ENCODE results near the gene MACROD2. TPM values are rescaled to one million over a fixed set of nuclear protein-coding genes. Genes with fewer than 3 reads are reported as not detected.

The MACROD2 gene
- total and polyA plus RNA-seq, 4 donors: 0.66 to 10.5 (median 3.3) TPM

DNA sequence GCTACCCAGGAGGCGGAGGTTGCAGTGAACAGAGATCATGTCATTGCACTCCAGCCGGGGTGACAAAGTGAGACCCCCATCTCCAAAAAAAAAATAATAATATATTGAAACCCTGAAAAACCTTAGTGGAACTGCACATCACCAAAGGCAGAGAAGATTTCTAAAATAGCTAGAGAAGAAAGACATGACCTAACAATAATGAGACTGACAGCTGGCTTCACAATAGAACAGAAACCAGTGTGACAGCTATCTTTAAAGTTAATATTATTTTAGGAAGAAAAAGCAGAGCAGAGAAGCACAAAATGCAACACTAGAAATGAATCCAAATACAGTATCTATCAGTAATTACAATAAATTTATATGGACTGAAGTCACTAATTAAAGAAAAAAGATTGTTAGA lies 409.2 kb downstream of the MACROD2 start:
- DNase-seq (ENCODE audit: low spot score): no peak
- TF ChIP-seq TAF1 (conservative IDR thresholded peaks at IDR 0.05): no peak
- TF ChIP-seq HNF4G (IDR thresholded peaks at IDR 0.05): no peak
- Histone ChIP-seq H3K9ac (ENCODE audit: low read depth in 1 of 2, low read length in 2 of 2) (no peak overlapping the region), H3K9me3 (ENCODE audit: control insufficient read depth in 4 of 4, low read length in 3 of 4) (no peaks in the 10 kb centered on the region), H3K4me1 (ENCODE audit: control insufficient read depth in 4 of 4, insufficient read depth in 4 of 4, low read length in 3 of 4) (no peaks in the 10 kb centered on the region), H3K27me3 (ENCODE audit: control insufficient read depth in 4 of 4, insufficient read depth in 4 of 4, low read length in 3 of 4) (no peaks in the 10 kb centered on the region), H3K4me3 (ENCODE audit: low read depth in 1 of 3, low read length in 3 of 3) (no peak overlapping the region), H3K36me3 (ENCODE audit: control insufficient read depth in 4 of 4, insufficient read depth in 3 of 4, low read depth in 1 of 4, low read length in 3 of 4) (no peaks in the 10 kb centered on the region), H3K27ac (ENCODE audit: low read depth in 1 of 2, low read length in 2 of 2) (no peak overlapping the region)
- 97% methylated on average over 2 of the region's 2 CpGs for WGBS

DNA sequence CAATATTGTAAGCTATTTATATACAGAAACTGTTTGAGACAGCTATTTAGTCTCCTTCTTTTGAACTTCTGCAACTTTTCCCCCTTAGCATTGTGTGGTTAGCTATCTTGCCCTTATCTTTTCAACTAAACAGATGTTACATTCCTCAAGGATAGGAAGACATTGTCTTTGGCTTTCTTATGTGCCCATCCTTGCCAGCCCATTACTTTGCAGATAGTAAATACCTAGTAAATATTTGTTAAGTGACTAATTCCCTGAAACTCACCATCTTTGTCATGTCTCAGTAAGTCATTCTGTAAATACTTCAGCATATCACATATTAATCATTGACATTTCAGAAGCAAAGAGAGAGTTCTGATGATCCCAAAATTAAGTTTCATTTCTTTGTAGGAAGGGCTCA lies 411.2 kb downstream of the MACROD2 start:
- DNase-seq (ENCODE audit: low spot score): no peak
- no peaks in the 10 kb centered on the region for H3K27me3 ChIP-seq (ENCODE audit: control insufficient read depth in 4 of 4, insufficient read depth in 4 of 4, low read length in 3 of 4)
- TF ChIP-seq, protein P1, sequence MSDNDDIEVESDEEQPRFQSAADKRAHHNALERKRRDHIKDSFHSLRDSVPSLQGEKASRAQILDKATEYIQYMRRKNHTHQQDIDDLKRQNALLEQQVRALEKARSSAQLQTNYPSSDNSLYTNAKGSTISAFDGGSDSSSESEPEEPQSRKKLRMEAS (IDR thresholded peaks at IDR 0.05): no peak
- TF ChIP-seq RXRA (IDR thresholded peaks at IDR 0.05) (no peak), GABPA (IDR thresholded peaks at IDR 0.05 in 1 of 2, conservative IDR thresholded peaks at IDR 0.05 in 1 of 2) (no peak), SP1 (IDR thresholded peaks at IDR 0.05) (no peak)
- TF ChIP-seq, protein P2, sequence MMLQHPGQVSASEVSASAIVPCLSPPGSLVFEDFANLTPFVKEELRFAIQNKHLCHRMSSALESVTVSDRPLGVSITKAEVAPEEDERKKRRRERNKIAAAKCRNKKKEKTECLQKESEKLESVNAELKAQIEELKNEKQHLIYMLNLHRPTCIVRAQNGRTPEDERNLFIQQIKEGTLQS (IDR thresholded peaks at IDR 0.05): no peak
- TF ChIP-seq, protein P3, sequence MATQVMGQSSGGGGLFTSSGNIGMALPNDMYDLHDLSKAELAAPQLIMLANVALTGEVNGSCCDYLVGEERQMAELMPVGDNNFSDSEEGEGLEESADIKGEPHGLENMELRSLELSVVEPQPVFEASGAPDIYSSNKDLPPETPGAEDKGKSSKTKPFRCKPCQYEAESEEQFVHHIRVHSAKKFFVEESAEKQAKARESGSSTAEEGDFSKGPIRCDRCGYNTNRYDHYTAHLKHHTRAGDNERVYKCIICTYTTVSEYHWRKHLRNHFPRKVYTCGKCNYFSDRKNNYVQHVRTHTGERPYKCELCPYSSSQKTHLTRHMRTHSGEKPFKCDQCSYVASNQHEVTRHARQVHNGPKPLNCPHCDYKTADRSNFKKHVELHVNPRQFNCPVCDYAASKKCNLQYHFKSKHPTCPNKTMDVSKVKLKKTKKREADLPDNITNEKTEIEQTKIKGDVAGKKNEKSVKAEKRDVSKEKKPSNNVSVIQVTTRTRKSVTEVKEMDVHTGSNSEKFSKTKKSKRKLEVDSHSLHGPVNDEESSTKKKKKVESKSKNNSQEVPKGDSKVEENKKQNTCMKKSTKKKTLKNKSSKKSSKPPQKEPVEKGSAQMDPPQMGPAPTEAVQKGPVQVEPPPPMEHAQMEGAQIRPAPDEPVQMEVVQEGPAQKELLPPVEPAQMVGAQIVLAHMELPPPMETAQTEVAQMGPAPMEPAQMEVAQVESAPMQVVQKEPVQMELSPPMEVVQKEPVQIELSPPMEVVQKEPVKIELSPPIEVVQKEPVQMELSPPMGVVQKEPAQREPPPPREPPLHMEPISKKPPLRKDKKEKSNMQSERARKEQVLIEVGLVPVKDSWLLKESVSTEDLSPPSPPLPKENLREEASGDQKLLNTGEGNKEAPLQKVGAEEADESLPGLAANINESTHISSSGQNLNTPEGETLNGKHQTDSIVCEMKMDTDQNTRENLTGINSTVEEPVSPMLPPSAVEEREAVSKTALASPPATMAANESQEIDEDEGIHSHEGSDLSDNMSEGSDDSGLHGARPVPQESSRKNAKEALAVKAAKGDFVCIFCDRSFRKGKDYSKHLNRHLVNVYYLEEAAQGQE (IDR thresholded peaks at IDR 0.05): no peak

DNA sequence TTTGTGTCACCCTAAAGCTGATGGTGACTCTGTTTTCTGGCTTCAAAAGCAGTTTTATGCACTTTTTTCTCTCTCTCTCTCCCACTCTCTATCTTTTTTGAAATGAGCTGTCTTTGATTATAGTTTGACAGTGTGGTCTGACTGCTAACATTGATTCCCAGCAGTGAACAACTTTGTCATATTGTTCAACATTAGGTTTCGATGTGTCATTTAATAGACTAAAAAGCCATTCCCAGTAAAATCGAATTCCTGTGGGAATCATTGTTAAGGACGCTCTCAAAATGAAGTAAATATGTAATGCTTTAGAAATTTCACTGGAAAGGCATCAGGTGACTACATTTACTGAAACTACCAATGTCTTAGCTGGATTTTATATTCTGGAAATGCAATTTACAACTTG lies 412.0 kb downstream of the MACROD2 start:
- Histone ChIP-seq H3K4me1 (ENCODE audit: control insufficient read depth in 4 of 4, insufficient read depth in 4 of 4, low read length in 3 of 4) (peaks cover 0 to 11% (median 4%) of the 10 kb centered on the region in 4 donors), H3K4me3 (ENCODE audit: low read depth in 1 of 3, low read length in 3 of 3) (no peak overlapping the region), H3K27me3 (ENCODE audit: control insufficient read depth in 4 of 4, insufficient read depth in 4 of 4, low read length in 3 of 4) (no peaks in the 10 kb centered on the region), H3K27ac (ENCODE audit: low read depth in 1 of 2, low read length in 2 of 2) (no peak overlapping the region), H3K36me3 (ENCODE audit: control insufficient read depth in 4 of 4, insufficient read depth in 3 of 4, low read depth in 1 of 4, low read length in 3 of 4) (no peaks in the 10 kb centered on the region), H3K9ac (ENCODE audit: low read depth in 1 of 2, low read length in 2 of 2) (no peak overlapping the region), H3K9me3 (ENCODE audit: control insufficient read depth in 4 of 4, low read length in 3 of 4) (no peaks in the 10 kb centered on the region)
- DNase-seq (ENCODE audit: low spot score): no peak
- TF ChIP-seq JUND (IDR thresholded peaks at IDR 0.05) (no peak), FOXA2 (IDR thresholded peaks at IDR 0.05) (no peak), SP1 (IDR thresholded peaks at IDR 0.05) (no peak), FOXA1 (IDR thresholded peaks at IDR 0.05) (no peak), RXRA (IDR thresholded peaks at IDR 0.05) (no peak), EGR1 (IDR thresholded peaks at IDR 0.05; ENCODE audit: low read depth in 2 of 2) (no peak)
- TF ChIP-seq, protein P4, sequence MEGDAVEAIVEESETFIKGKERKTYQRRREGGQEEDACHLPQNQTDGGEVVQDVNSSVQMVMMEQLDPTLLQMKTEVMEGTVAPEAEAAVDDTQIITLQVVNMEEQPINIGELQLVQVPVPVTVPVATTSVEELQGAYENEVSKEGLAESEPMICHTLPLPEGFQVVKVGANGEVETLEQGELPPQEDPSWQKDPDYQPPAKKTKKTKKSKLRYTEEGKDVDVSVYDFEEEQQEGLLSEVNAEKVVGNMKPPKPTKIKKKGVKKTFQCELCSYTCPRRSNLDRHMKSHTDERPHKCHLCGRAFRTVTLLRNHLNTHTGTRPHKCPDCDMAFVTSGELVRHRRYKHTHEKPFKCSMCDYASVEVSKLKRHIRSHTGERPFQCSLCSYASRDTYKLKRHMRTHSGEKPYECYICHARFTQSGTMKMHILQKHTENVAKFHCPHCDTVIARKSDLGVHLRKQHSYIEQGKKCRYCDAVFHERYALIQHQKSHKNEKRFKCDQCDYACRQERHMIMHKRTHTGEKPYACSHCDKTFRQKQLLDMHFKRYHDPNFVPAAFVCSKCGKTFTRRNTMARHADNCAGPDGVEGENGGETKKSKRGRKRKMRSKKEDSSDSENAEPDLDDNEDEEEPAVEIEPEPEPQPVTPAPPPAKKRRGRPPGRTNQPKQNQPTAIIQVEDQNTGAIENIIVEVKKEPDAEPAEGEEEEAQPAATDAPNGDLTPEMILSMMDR (IDR thresholded peaks at IDR 0.05; ENCODE audit: low read depth, low read length, missing input control): no peak
- TF ChIP-seq, protein P5, sequence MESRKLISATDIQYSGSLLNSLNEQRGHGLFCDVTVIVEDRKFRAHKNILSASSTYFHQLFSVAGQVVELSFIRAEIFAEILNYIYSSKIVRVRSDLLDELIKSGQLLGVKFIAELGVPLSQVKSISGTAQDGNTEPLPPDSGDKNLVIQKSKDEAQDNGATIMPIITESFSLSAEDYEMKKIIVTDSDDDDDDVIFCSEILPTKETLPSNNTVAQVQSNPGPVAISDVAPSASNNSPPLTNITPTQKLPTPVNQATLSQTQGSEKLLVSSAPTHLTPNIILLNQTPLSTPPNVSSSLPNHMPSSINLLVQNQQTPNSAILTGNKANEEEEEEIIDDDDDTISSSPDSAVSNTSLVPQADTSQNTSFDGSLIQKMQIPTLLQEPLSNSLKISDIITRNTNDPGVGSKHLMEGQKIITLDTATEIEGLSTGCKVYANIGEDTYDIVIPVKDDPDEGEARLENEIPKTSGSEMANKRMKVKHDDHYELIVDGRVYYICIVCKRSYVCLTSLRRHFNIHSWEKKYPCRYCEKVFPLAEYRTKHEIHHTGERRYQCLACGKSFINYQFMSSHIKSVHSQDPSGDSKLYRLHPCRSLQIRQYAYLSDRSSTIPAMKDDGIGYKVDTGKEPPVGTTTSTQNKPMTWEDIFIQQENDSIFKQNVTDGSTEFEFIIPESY (IDR thresholded peaks at IDR 0.05): no peak
- TF ChIP-seq, protein P1 (IDR thresholded peaks at IDR 0.05): no peak
- WGBS: 90% methylated on average over 3 of the region's 3 CpGs

More for the DNA sequence above, 411.2 kb downstream of the MACROD2 start:
- peaks cover 0 to 10% (median 4%) of the 10 kb centered on the region in 4 donors for H3K4me1 ChIP-seq (ENCODE audit: control insufficient read depth in 4 of 4, insufficient read depth in 4 of 4, low read length in 3 of 4)
- no peak overlapping the region for H3K9ac ChIP-seq (ENCODE audit: low read depth in 1 of 2, low read length in 2 of 2)
- H3K27ac ChIP-seq (ENCODE audit: low read depth in 1 of 2, low read length in 2 of 2): no peak overlapping the region
- H3K36me3 ChIP-seq (ENCODE audit: control insufficient read depth in 4 of 4, insufficient read depth in 3 of 4, low read depth in 1 of 4, low read length in 3 of 4): no peaks in the 10 kb centered on the region
- no peaks in the 10 kb centered on the region for H3K9me3 ChIP-seq (ENCODE audit: control insufficient read depth in 4 of 4, low read length in 3 of 4)
- no peak overlapping the region for H3K4me3 ChIP-seq (ENCODE audit: low read depth in 1 of 3, low read length in 3 of 3)

All from liver (tissue), 9 donors.